ENCODE measurements around the gene RASL12.

Gene RASL12, protein sequence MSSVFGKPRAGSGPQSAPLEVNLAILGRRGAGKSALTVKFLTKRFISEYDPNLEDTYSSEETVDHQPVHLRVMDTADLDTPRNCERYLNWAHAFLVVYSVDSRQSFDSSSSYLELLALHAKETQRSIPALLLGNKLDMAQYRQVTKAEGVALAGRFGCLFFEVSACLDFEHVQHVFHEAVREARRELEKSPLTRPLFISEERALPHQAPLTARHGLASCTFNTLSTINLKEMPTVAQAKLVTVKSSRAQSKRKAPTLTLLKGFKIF

DNA sequence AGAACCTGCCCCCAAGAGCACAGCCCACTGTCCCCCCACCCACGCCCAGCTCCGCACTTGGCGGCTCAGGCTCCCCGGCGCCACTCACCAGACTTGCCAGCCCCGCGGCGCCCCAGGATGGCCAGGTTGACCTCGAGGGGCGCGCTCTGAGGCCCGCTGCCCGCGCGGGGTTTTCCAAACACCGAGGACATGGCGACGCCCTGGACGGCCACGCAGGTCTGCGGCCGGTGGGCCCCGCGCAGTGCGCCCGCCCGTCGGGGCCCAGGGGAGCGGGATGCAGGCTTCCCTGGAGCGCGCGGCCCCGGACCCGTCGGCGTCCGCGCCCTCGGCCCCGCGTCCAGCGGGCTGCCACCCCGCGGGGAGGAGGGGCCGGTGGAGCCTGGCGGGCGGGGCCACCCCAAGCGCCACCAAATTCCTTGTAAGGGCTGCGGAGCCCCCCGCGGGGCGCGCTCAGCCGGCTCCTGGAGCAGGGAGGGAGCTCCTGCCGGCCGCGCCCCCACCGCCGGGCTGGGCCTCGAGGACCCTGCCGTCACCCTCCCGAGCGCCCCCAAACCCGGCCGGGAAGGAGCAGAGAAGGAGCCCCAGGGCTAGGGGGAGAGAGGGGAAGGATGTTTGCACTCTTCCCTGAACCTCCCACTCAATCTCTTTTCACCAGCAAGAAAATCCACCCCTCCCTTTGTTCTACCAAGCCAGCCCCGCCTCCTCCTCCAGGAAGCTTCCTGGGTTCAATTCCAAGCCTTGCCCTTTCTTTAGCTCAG lies at the start of gene RASL12:
TSS of gene RASL12 (minus strand) at position 347 of the 758 bp plus-strand sequence. CDS start at position 191, 156 bp downstream.
- no peaks in the 10 kb centered on the region for H3K9me3 ChIP-seq
- no peak within 1 kb of the TSS for H3K4me3 ChIP-seq (ENCODE audit: low read depth in 1 of 2, low read length in 1 of 2)
- H3K27ac ChIP-seq: no peak within 1 kb of the TSS
- TF ChIP-seq, protein P1, sequence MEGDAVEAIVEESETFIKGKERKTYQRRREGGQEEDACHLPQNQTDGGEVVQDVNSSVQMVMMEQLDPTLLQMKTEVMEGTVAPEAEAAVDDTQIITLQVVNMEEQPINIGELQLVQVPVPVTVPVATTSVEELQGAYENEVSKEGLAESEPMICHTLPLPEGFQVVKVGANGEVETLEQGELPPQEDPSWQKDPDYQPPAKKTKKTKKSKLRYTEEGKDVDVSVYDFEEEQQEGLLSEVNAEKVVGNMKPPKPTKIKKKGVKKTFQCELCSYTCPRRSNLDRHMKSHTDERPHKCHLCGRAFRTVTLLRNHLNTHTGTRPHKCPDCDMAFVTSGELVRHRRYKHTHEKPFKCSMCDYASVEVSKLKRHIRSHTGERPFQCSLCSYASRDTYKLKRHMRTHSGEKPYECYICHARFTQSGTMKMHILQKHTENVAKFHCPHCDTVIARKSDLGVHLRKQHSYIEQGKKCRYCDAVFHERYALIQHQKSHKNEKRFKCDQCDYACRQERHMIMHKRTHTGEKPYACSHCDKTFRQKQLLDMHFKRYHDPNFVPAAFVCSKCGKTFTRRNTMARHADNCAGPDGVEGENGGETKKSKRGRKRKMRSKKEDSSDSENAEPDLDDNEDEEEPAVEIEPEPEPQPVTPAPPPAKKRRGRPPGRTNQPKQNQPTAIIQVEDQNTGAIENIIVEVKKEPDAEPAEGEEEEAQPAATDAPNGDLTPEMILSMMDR (IDR thresholded peaks at IDR 0.05): no peak
- H3K27me3 ChIP-seq: peaks cover 85% of the 10 kb centered on the region
- no peaks in the 10 kb centered on the region for H3K36me3 ChIP-seq
- H3K4me1 ChIP-seq (ENCODE audit: control insufficient read depth in 1 of 2, insufficient read depth in 1 of 2, low read depth in 1 of 2, low read length in 1 of 2): no peaks in the 10 kb centered on the region

DNA sequence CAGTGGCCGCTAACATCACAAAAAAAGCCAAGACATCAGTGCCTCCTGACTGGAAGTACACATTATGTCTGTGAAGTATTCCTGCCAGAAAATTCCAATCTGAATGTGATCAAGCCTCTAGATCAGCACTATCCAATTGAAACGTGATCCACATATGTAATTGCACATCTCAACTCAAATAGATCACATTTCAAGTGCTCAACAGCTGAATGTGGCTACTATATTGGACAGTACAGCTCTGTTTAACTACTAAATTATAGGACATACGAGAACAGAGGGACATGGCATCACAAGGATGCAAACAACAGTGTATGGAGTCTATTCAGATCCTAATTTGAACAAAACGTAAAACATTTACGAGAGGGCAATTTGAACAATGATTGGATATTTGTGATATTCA lies 47.8 kb upstream of the RASL12 start:
- TF ChIP-seq, protein P1 (IDR thresholded peaks at IDR 0.05): no peak
- H3K27ac ChIP-seq: no peak overlapping the region
- H3K9me3 ChIP-seq: no peaks in the 10 kb centered on the region
- H3K36me3 ChIP-seq: peaks cover 35% of the 10 kb centered on the region
- H3K4me3 ChIP-seq (ENCODE audit: low read depth in 1 of 2, low read length in 1 of 2): no peak overlapping the region
- H3K27me3 ChIP-seq: no peaks in the 10 kb centered on the region
- no peaks in the 10 kb centered on the region for H3K4me1 ChIP-seq (ENCODE audit: control insufficient read depth in 1 of 2, insufficient read depth in 1 of 2, low read depth in 1 of 2, low read length in 1 of 2)

DNA sequence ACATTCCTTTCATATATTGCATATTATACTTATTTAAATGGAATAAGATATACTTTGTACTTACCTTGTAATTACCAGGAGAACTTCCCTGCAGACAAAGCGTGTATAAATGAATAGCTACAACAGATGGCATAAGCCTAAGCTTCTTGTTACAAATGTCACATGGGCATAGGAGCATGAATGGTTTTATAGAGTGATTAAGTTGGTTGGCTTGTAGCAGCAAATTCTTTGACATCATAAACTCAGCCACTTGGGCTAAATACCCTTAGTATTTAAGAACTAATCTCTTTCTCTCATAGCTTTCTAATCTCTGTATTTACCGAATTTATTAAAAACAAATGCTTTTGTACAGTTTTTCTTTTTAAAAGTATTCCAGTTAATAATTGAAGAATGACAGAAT lies 47.3 kb upstream of the RASL12 start, which contains the start of gene UBAP1L:
TSS of gene UBAP1L (minus strand) at position 115 of the 400 bp plus-strand sequence. CDS start 8,985 bp downstream, outside the sequence.
- Histone ChIP-seq H3K36me3 (peaks cover 35% of the 10 kb centered on the region), H3K27ac (no peak within 1 kb of the TSS), H3K27me3 (no peaks in the 10 kb centered on the region), H3K9me3 (no peaks in the 10 kb centered on the region), H3K4me3 (ENCODE audit: low read depth in 1 of 2, low read length in 1 of 2) (no peak within 1 kb of the TSS), H3K4me1 (ENCODE audit: control insufficient read depth in 1 of 2, insufficient read depth in 1 of 2, low read depth in 1 of 2, low read length in 1 of 2) (no peaks in the 10 kb centered on the region)
- TF ChIP-seq, protein P1 (IDR thresholded peaks at IDR 0.05): no peak

DNA sequence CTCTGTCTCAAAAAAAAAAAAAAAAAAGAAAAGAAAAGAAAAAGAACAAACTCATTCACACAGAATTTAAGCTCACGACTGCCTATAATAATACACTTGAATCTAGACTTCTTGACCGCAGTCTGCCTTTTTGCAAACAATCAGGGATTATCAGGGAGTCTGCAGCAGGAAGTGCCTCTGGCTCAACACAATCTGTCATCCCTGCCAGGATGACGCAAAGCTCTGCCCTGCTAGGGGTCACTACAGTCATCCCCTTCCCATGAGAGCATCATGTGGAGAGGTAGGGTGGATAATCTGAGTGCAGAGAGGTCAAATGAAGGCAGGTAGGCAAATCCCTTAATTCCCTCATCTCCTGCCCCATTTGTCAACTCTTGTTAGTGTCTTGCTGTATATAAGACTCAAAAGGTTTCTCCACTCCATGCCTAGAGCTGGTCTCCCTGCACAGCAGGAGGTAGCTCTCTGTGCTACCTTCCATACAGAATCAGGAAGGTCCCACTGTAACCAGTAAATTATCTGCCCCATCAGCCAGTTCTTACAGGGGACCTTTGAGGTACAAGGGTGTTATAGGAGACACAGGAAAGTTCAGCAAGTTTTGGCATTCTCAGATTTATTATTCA lies 43.0 kb upstream of the RASL12 start:
- H3K4me1 ChIP-seq (ENCODE audit: control insufficient read depth in 1 of 2, insufficient read depth in 1 of 2, low read depth in 1 of 2, low read length in 1 of 2): no peaks in the 10 kb centered on the region

DNA sequence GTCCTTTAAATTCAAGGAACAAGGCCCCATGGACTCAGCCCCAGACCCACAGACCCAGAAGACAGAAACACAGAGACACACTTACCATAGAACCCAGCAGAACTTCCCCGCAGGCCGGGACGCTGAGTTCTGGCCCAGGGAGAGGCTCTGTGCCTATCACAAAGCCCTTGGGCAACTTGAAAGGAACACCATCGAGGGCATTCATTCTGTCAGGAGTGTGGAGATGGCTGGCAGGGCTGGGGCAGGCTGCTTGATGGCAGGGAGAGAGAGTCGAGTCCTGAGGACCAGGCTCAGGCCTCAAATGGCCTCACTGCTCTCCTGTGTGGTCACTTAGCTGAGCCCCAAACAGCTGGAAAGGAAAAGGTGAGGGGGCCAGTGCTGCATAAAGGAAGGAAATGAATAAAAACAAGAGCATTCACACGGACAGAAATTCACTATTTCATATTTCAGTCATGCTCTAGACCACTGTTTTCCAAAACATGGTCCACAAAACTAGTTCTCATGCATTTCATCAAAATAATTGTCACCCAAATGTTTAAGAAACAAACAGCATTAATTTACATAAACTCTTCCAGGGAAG lies 38.3 kb upstream of the RASL12 start:
- Histone ChIP-seq H3K27me3 (no peaks in the 10 kb centered on the region), H3K9me3 (no peaks in the 10 kb centered on the region), H3K27ac (no peak overlapping the region), H3K4me1 (ENCODE audit: control insufficient read depth in 1 of 2, insufficient read depth in 1 of 2, low read depth in 1 of 2, low read length in 1 of 2) (no peaks in the 10 kb centered on the region), H3K4me3 (ENCODE audit: low read depth in 1 of 2, low read length in 1 of 2) (no peak overlapping the region), H3K36me3 (peaks cover 12% of the 10 kb centered on the region)
- TF ChIP-seq, protein P1 (IDR thresholded peaks at IDR 0.05): no peak

More for the DNA sequence above, 43.0 kb upstream of the RASL12 start:
- H3K36me3 ChIP-seq: peaks cover 12% of the 10 kb centered on the region
- no peak overlapping the region for H3K27ac ChIP-seq
- H3K27me3 ChIP-seq: no peaks in the 10 kb centered on the region
- H3K4me3 ChIP-seq (ENCODE audit: low read depth in 1 of 2, low read length in 1 of 2): no peak overlapping the region
- no peaks in the 10 kb centered on the region for H3K9me3 ChIP-seq
- TF ChIP-seq, protein P1 (IDR thresholded peaks at IDR 0.05): no peak

Data from neutrophil (primary cell).